LNCaP clone FGC (cell line): ENCODE measurements around the gene ORAI2.

ENCODE experiments used
- DNase-seq: peaks from one replicate; pipeline ENCODE4 v3.0.0-alpha.2; 2011; ENCODE audit warnings: low read depth
- H3K4me3 ChIP-seq: 2 replicates; pipeline ENCODE4 v1.5.1; 2011; ENCODE audit warnings: mild to moderate bottlenecking, low read depth, low read length, control low read depth
- CTCF ChIP-seq: IDR thresholded peaks from 2 replicates; pipeline ENCODE4 v1.5.1; 2012; ENCODE audit warnings: mild to moderate bottlenecking; ENCODE audit not compliant: control insufficient read depth, insufficient read depth; ENCODE audit errors: extremely low read depth

ORAI2 gene

DNA sequence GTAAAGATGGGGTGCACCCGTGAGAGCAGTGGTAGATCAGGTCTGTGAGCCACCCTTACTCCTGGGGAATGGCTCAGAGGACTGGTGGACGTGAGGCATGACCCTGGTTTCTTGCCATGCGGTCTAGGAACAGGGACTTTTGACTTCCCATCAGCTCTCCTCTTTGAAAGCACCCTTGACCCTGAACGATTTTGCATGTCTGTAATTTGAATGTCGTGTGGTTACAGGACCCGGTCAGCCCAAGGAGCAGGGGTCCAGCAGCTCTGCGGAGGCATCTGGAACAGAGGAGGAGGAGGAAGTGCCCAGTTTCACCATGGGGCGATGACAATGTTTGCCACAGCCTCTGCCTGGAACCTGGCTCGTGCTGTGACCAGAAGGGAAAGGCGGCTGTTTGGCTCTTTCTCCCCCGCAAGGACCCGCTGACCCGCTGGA is 8.6 kb upstream of the ORAI2 start:
- TF ChIP-seq CTCF = no peak
- no peak overlapping the region for H3K4me3 ChIP-seq
- DNase-seq = no peak

GRCh38 chr7:102425639-102426267 is 7.6 kb upstream of the ORAI2 start:
- TF ChIP-seq CTCF = no peak
- H3K4me3 ChIP-seq = no peak overlapping the region
- no peak for DNase-seq

DNA sequence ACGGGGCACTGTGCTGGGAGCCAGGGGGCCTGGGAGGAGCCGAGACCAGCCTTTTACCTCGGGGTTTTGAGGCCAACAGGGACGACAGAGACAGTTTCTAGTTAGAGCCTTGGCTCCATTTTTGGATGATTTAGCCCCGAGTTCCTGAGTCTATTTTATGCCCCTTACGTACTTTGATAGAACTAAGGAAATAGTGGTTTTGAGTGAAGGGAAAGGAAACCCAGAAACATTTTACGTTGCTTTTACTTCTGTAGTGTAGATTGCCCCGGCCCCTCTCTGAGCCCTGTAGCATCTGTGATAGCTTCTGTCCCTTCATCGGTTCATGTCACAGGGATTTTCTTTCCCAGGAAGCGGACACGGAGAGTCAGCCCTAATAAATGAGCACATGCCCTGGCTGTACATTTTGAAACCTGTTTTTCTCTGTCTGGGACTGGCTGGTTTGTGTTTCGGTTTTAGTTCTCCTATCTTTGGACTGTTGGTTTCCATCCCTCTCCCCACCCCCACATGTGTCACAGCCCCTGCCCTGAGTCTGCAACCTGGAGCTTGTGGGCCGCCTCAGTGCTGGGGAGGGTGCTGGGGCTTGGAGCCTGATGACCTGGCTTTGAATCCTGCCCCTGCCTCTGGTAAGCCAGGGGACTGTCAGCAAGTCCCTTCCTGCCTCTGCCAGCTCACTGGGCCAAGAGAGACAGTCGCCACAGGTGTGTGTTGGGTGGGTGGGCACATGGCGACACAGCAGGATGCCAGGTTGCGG is 6.9 kb upstream of the ORAI2 start:
- DNase-seq = no peak
- TF ChIP-seq CTCF = no peak
- H3K4me3 ChIP-seq = no peak overlapping the region

- TF ChIP-seq CTCF = no peak
- no peak for DNase-seq
- no peak overlapping the region for H3K4me3 ChIP-seq
These were observed 6.4 kb upstream of the ORAI2 start for GRCh38 chr7:102427019-102427405.

GRCh38 chr7:102429141-102429899 is 4.1 kb upstream of the ORAI2 start:
- no peak overlapping the region for H3K4me3 ChIP-seq
- DNase-seq = no peak
- no peak for TF ChIP-seq CTCF

DNA sequence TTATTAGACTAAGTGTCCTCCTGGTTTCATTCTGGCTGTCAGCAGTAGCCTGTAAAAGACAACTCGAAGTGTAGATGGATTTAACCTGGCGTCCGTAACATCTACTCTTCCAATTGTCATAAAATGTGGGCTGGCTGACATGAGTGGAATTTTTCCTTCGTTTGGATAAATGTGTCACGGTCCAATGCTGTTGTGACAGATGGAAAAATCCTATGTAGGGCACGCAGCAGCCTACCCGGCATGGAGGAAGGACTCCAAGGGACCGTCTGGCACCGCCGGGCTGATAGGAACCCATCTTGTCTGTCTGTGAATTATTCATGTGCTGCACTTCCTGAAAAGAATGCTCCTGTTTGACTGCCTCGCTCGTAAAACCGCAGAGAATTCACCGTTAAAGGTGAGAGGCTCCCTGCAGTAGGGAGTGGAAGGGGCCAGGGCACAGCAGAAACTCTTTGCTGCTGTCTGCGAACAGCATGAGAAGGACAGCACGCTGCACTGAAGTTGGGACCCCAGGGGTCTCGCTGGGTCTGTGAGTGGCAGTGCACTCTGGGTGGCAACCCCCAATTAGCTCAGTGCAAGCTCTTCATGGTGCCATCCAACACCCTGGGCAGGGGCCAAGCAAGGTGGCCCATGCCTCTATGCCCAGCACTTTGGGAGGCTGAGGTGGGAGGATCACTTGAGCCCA is 1.6 kb upstream of the ORAI2 start:
- H3K4me3 ChIP-seq = no peak overlapping the region; the same call in 1 of the 2 replicates
- peak; percentile 58 for DNase-seq
- no peak for TF ChIP-seq CTCF
